ENCODE data around the gene PERM1. TPM values are rescaled to one million over a fixed set of nuclear protein-coding genes. Genes with fewer than 3 reads are reported as not detected.

Gene PERM1
- total and polyA plus RNA-seq, 2 of the 8 experiments (the other 6 are each of a cell fraction or from before 2014, with no cell fraction given): not detected

- H3K23me2 ChIP-seq (ENCODE audit: low read depth, low read length): peaks cover 6% of the 10 kb centered on the region; the same call in 1 of the 2 replicates
- peaks cover 0 to 2% of the 10 kb centered on the region in 2 experiments for H4K20me1 ChIP-seq (replicated peaks in 1 of 2; ENCODE audit: control insufficient read depth in 1 of 2, insufficient read depth in 2 of 2, low read length in 2 of 2)
- no peaks in the 10 kb centered on the region for H3K36me3 ChIP-seq (ENCODE audit: control insufficient read depth in 2 of 4, insufficient read depth in 4 of 4, low read length in 3 of 4)
- 84% methylated on average over 16 of the region's 23 CpGs; no CpG with 5 or more reads in 1 of the 2 experiments for WGBS, 2 experiments (ENCODE audit: extremely low coverage in 1 of 2, insufficient coverage in 1 of 2, insufficient read length in 1 of 2, insufficient replicate concordance in 2 of 2, low coverage in 1 of 2, low lambda C conversion rate in 2 of 2, missing lambda C conversion rate in 1 of 2)
- H2BK120ac ChIP-seq (replicated peaks; ENCODE audit: low read depth, low read length): no peak overlapping the region
- H3K4ac ChIP-seq (replicated peaks; ENCODE audit: insufficient read length, low read depth, low read length): no peak overlapping the region
- DNase-seq (ENCODE audit: low read depth in 1 of 2, low spot score in 2 of 2) (no peak), FAIRE-seq (no peak)
- H3K27ac ChIP-seq (ENCODE audit: low read depth, low read length): no peak overlapping the region
- no peak overlapping the region for H3K9ac ChIP-seq (replicated peaks in 1 of 4; ENCODE audit: extremely low read depth in 1 of 4, low read depth in 3 of 4, low read length in 3 of 4)
- no peak overlapping the region for H3K4me3 ChIP-seq (ENCODE audit: extremely low read depth in 1 of 4, insufficient read depth in 2 of 4, low read depth in 3 of 4, low read length in 4 of 4)
- TF ChIP-seq HDAC2 (IDR thresholded peaks at IDR 0.05; ENCODE audit: borderline replicate concordance in 1 of 2, low read depth in 2 of 2, low read length in 2 of 2) (no peak), SUZ12 (IDR thresholded peaks at IDR 0.05; ENCODE audit: low read length) (no peak), SIX5 (IDR thresholded peaks at IDR 0.05; ENCODE audit: low read depth, low read length) (no peak), HDAC6 (IDR thresholded peaks at IDR 0.05; ENCODE audit: low read depth, low read length) (no peak), CEBPB (IDR thresholded peaks at IDR 0.05; ENCODE audit: low read depth, low read length) (no peak)
- H4K91ac ChIP-seq (replicated peaks; ENCODE audit: insufficient read length, low read length): no peak overlapping the region
- POLR2A ChIA-PET (ENCODE audit: partially characterized antibody): interaction anchor here (0.9 to 2.1 kb wide), 7 partner anchors 9 to 33 kb away, joined by 3 to 11 read pairs (median 5); no protein-coding TSS in a partner anchor
- H3K79me1 ChIP-seq (ENCODE audit: low read depth, low read length): no peaks in the 10 kb centered on the region
- no peak overlapping the region for H2BK20ac ChIP-seq (ENCODE audit: low read length)
- H3K18ac ChIP-seq (ENCODE audit: extremely low read depth, low read length): peak overlapping the region; percentile 13; the same call in 1 of the 2 replicates
- H2AFZ ChIP-seq (ENCODE audit: low read length): no peak overlapping the region
- no peaks in the 10 kb centered on the region for H3K9me3 ChIP-seq (ENCODE audit: insufficient read depth in 2 of 2, low read depth in 1 of 2, low read length in 1 of 2)
- 0 out of 2 replicates have a peak overlapping the region, but pooled peaks have one; percentile 90 for H2BK12ac ChIP-seq (ENCODE audit: low read depth, low read length)
- peaks cover 0 to 24% (median 10%) of the 10 kb centered on the region in 4 experiments; a peak in 3 of 7 replicates for H3K4me1 ChIP-seq (replicated peaks in 1 of 4; ENCODE audit: control insufficient read depth in 3 of 4, insufficient read depth in 4 of 4, low read length in 3 of 4)
- H2AK5ac ChIP-seq (ENCODE audit: low read depth, low read length): no peak overlapping the region
- no peak overlapping the region for H3K4me2 ChIP-seq (ENCODE audit: insufficient read depth in 1 of 2, low read depth in 2 of 2, low read length in 2 of 2)
- H2BK5ac ChIP-seq (ENCODE audit: low read depth, low read length): no peak overlapping the region
- H4K5ac ChIP-seq (ENCODE audit: insufficient read length, low read depth, low read length): no peak overlapping the region
- no peak overlapping the region for H3K14ac ChIP-seq (ENCODE audit: insufficient read length)
- no peak overlapping the region for H3K56ac ChIP-seq (replicated peaks; ENCODE audit: insufficient read length, low read depth, low read length)
- H3K27me3 ChIP-seq (replicated peaks in 1 of 4; ENCODE audit: control insufficient read depth in 3 of 4, extremely low read depth in 1 of 4, insufficient read depth in 3 of 4, low read length in 3 of 4): peaks cover 10 to 44% (median 25%) of the 10 kb centered on the region in 4 experiments
- no peak overlapping the region; the same call in 1 of the 2 replicates for H4K8ac ChIP-seq (ENCODE audit: extremely low read depth, insufficient read depth, low read length)
- no peaks in the 10 kb centered on the region for H3K79me2 ChIP-seq (ENCODE audit: control insufficient read depth in 1 of 2, insufficient read depth in 2 of 2, low read length in 2 of 2)
- CTCF ChIA-PET (ENCODE audit: partially characterized antibody): interaction anchor here (1.7 to 2.4 kb wide), 3 partner anchors 9 to 13 kb away, joined by 5 to 11 read pairs (median 10); partner anchors contain the start of gene ISG15
- peak overlapping the region; percentile 40; the same call in 1 of the 2 replicates for H2BK15ac ChIP-seq (ENCODE audit: low read length)
- H3K23ac ChIP-seq (ENCODE audit: insufficient read length): no peak overlapping the region
Observed at GRCh38 chr1:1005774-1006304, 23.9 kb upstream of the PERM1 start.
